ENCODE results near the gene POLRMT.
"Not testable (repeated sequence)": the region's sequence is repeated elsewhere in the genome, so short reads cannot be mapped to it uniquely, and the experiment has no call there.

POLRMT gene

GRCh38 chr19:626566-626965 lies 6.8 kb downstream of the POLRMT start:
- DNase-seq = not testable (repeated sequence)

GRCh38 chr19:625257-625656 lies 8.1 kb downstream of the POLRMT start:
- no peak for DNase-seq

DNA sequence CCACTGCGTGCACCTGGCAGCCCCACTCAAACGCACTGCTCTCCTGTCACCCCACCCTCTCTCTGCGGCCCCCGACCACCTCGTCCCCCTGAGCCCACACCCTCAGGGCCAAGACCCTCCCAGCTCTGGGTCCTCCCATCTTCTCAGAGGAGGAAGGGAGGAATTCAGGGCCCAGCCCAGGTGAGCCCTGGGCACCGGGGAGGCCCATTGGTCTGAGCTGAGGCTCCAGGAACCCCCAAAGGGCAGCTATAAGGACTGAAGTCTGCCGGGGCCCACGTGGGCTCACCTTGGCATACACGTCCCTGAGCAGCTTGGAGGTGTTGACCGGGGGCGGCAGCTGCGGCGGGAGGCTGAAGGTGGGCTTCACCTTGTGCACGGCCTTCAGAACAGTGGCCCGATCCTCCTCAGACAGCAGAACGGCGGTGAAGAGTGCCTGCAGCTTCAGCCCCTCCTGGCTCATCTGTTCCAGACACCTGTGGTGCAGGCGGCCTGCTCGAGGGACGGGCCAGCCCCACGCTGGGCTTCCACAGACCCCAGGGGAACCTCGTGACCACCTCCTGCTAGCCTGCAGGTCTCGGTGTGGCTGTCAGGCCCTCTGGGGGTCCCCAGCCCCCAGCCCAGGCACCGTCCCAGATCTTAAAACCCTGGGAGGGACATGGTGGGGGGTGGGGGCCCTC lies 8.8 kb downstream of the POLRMT start:
- no peak for DNase-seq

DNA sequence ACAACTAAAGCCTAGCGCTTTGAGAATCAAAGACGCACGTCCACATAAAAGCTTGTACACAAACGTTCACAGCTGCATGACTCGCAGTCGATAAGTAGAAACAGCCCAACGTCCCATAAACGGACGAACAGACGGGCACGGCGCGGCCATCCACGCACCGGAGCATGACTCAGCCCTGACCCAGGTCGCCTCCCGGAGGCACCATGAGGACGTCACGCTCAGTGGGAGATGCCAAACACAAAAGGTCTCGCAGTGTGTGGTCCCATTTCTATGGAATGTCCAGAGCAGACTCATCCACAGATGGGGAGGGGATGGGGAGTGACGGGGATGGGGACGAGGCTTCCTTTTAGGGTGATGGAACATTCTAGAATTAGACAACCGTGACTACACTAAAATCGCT lies 9.4 kb downstream of the POLRMT start:
- DNase-seq = peak; percentile 81

DNA sequence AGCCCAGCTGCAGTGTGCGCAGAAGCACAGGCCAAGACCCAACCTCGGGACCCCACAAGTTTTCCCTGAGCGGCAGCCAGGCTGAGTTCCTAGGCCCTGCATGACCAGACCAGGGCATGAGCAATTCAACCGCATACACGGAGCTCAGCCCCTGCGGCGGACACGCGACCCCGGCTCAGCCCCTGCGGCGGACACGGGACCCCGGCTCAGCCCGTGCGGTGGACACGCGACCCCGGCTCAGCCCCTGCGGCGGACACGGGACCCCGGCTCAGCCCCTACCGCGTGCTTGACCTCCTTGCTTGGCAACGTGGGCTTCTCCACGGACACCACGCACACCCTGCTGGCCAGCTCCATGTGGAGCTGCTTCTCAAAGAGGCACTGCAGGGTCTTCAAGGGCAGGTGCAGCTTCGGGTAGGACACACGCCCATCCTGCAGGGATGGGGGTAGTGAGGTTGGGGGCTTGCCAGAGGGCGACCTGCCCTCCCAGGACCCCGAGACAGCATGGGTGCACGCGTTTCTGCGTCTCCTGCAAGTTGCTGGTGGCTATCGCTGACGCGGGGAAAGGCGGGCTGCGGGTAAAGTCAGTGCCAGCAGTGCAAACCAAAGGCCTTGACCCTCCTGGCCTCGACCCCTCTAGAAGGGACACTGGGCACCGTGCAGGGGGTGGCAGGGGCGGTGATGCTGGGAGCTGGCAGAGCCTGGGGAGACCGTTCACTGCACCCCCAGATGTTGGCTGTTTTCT lies 10.0 kb downstream of the POLRMT start:
- no peak for DNase-seq

DNA sequence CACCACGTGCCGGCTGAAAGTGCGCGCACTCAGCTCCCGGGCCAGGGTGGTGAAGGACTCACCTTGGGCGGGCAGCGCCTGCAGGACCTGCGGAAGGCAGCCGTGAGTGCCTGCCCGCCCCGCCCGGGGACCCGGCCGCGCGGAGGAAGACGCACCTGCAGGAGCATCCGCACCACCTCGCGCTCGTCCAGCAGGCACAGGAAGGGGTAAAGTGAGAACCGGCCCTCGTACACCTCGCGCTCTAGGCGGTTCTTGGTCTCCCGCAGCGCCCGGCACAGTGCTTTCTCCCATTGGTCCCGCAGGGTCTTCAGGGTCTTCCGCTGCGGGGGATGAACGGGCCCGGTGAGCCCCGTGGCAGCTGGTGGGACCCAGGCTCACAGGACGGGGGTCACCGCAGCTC lies 10.7 kb downstream of the POLRMT start:
- no peak for DNase-seq

- no peak for DNase-seq
Observed at GRCh38 chr19:621819-622218, 11.5 kb downstream of the POLRMT start.

- DNase-seq = not testable (repeated sequence)
Observed at GRCh38 chr19:621191-621590, 12.1 kb downstream of the POLRMT start.

DNA sequence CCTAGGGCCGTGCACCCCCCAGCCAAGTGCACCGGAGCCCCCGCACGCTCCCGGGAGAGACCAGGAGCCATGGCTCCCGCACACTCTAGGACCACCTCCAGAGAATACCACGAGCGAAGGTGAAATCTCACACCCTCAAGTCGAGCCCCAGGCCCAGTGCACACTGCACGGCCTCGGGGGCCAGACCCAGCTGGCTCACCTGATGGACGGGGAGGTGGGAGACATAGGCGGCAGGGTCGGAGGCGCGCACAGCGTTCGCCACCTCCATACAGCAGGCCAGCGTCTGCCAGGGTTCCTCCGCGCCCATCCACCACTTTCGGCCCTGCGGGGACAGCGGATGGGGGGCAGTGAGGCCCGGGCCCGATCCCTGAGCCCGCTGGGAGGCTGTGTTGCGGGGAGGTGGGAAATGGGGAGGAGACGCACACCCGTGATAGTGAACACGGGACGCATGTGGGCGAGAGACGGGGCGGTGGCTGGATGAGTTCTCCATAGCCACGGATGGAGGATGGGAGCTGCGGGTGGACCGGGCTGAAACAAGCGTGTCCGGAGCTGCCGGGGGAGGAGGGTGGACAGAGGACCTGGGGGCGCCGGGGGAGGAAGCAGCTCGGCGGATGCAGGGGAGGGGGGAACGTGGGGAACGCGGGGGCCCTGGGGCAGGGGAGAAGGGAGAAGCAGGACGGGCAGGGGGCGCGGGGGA lies 13.0 kb downstream of the POLRMT start:
- DNase-seq = no peak

DNA sequence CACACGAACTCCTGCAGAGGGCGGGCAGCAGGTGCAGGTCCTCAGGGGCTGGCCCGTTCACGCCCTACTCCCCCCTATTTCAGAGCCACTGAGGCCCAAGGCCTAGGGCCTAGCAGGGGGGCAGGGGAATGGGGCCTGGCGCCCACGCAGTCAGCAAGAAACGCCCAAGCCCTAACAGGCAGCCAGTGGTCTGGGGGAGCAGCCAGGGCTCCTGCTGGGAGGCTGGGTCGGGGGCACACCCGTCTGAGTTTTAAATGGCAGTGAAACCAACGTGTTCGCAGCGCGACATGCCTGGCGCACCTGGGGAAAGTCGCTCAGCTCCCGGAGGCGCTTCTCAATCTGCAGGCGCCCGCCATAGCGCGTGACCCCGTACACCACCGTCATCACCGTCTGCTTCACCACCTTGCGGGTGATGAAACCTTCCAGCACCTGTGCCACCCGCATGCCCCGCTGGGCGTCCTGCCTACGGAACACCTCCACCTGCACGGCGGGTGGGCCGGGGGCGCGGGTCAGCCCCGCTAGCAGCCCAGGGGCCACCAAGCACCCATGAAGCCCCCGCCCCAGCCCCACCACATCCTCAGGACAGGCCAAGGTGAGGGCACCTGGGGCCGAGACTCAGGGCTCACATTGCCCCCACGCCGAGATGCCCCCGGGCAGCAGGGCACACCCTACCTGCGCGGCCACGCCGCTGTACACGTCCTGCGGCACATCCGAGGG lies 13.9 kb downstream of the POLRMT start:
- no peak for DNase-seq

GRCh38 chr19:618674-619285 lies 14.6 kb downstream of the POLRMT start:
- DNase-seq = no peak

- no peak for DNase-seq
Observed at GRCh38 chr19:618247-618619, 15.1 kb downstream of the POLRMT start.

GRCh38 chr19:617551-618246 lies 15.6 kb downstream of the POLRMT start:
- no peak for DNase-seq

GRCh38 chr19:616747-617526 lies 16.4 kb downstream of the POLRMT start:
- DNase-seq = no peak

DNA sequence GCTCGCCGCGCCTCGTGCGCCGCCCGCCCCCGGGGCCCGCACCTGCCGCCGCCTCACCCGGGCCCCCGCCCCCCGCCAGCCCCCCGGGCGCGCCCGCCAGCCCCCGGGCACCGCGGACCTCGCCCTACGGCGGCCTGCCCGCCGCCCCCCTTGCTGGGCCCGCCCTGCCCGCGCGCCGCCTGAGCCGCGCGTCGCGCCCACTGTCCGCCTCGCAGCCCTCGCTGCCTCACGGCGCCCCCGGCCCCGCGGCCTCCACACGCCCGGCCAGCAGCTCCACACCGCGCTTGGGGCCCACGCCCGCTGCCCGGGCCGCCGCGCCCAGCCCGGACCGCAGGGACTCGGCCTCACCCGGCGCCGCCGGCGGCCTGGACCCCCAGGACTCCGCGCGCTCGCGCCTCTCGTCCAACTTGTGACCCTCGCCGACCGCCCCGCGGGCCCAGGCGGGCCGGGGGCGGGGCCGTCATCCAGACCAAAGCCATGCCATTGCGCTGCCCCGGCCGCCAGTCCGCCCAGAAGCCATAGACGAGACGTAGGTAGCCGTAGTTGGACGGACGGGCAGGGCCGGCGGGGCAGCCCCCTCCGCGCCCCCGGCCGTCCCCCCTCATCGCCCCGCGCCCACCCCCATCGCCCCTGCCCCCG lies 17.2 kb downstream of the POLRMT start:
- DNase-seq = no peak

GRCh38 chr19:615619-616018 lies 17.7 kb downstream of the POLRMT start:
- DNase-seq = no peak

DNA sequence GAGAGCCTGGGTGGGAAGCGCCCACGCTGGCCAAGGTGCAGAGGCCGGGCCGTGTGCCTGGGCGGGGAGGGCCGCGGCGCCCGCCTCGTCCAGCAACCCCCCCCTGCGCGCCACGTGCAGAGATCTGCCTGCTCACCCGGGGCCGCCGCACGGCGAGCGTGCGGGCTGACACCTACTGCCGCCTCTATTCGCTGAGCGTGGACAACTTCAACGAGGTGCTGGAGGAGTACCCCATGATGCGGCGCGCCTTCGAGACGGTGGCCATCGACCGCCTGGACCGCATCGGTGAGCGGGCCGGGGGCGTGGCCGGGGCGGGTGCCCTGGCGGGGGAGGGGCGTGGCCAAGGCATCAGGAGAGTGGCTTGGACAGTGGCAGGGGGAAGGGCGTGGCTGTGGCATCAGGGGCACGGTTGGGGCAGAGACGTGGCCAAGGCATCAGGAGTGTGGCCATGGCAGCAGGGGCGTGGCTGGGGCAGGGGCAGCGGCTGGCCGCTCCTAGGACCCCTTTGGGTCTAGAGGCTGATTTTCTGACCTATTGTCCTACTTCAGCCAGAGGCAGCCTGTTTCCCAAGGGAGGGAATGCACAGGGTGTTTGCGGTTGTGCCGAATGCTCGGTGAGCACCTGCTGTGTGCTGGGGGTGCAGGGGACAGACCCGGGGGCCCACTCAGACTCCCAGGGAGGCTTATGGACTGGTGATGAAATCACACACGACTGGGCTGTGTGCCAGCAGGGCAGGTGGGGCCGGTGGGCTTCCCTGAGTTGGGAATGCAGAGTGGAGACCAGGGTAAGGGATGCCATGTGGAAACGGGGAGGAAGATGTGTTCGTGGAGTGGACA lies 19.4 kb downstream of the POLRMT start:
- DNase-seq = no peak

GRCh38 chr19:612941-613340 lies 20.4 kb downstream of the POLRMT start:
- no peak for DNase-seq

DNA sequence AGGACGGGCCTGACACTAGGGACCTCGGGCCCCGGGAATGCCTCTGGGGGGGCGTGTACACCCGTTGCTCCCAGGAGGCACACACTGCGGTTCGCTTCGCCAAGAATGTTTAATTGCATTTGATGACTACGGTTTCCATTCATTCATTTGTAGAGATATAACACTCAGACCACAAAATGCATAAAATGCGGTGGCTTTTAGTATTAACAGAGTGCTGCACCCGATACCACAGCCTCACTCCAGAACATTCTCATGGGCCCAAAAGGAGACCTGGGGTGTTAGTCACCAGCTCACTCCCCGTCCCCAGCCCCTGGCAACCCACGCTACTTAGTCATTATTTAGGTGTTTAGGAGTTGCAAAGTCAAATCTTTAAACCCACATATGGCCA lies 21.9 kb downstream of the POLRMT start:
- peak; percentile 98 for DNase-seq
